ENCODE results near the gene HIP1.

DNA sequence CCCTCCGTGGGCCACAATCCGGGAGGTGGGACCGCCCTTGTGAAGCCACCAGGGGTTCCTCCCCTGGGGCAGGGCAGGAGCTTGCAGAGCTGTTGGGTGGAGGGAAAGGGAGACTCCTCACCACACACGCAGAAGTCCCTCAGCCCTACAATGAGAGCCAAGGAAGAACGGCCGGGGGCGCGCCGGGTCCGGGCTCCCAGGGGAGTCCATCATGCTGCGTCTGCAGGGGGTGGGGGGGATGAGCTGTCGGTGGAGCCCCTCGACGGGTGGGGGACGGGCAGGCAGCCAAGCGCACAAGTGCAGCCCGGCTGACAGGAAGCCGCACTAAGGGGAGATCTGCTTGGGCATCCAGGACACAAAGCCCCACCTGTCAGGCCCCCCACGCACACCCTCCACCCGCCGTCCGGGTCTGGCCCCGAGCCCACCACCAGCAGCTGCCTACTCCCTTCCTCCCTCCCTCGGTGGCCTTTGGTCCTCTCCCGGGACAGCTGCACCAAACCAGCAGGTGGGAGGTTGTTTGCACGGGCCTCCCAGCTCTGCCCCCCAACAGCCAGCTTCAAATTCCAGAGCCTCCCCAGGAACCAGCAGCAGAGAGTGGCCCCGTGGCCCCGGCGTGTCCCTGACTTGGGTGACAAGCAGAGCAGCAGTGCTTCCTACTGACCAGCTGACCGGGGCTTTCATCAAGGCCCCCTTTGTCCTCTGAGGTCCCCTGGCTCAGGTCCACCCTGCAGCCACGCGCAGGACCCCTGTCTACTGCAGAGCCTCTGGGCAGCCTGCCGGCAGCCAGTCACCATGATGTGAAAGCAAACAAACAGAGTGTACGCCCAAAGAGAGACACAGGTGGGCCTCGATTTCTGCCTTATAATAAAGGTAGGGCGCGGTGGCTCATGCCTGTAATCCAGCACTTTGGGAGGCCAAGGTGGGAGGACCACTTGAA lies 50.3 kb downstream of the HIP1 start:
- TF ChIP-seq CEBPB (IDR thresholded peaks at IDR 0.05; ENCODE audit: borderline replicate concordance, low read depth, low read length) (no peak), ARNT2 (CRISPR knock-in tag; IDR thresholded peaks at IDR 0.05; ENCODE audit: low read depth) (peak; percentile 87), SRSF4 (IDR thresholded peaks at IDR 0.05; ENCODE audit: low read depth, low read length, poor library complexity, severe bottlenecking) (no peak), ZKSCAN1 (IDR thresholded peaks at IDR 0.05; ENCODE audit: low read length) (no peak), SAP130 (CRISPR knock-in tag; IDR thresholded peaks at IDR 0.05; ENCODE audit: low read depth) (peak; percentile 89), ZEB1 (IDR thresholded peaks at IDR 0.05; ENCODE audit: insufficient replicate concordance, low read depth) (peak; percentile 87)
- TF ChIP-seq, protein P1, sequence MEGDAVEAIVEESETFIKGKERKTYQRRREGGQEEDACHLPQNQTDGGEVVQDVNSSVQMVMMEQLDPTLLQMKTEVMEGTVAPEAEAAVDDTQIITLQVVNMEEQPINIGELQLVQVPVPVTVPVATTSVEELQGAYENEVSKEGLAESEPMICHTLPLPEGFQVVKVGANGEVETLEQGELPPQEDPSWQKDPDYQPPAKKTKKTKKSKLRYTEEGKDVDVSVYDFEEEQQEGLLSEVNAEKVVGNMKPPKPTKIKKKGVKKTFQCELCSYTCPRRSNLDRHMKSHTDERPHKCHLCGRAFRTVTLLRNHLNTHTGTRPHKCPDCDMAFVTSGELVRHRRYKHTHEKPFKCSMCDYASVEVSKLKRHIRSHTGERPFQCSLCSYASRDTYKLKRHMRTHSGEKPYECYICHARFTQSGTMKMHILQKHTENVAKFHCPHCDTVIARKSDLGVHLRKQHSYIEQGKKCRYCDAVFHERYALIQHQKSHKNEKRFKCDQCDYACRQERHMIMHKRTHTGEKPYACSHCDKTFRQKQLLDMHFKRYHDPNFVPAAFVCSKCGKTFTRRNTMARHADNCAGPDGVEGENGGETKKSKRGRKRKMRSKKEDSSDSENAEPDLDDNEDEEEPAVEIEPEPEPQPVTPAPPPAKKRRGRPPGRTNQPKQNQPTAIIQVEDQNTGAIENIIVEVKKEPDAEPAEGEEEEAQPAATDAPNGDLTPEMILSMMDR (CRISPR knock-in tag; IDR thresholded peaks at IDR 0.05): peak; percentile 53; the same call in 1 of the 2 replicates
- TF ChIP-seq, protein P2, sequence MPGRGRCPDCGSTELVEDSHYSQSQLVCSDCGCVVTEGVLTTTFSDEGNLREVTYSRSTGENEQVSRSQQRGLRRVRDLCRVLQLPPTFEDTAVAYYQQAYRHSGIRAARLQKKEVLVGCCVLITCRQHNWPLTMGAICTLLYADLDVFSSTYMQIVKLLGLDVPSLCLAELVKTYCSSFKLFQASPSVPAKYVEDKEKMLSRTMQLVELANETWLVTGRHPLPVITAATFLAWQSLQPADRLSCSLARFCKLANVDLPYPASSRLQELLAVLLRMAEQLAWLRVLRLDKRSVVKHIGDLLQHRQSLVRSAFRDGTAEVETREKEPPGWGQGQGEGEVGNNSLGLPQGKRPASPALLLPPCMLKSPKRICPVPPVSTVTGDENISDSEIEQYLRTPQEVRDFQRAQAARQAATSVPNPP (CRISPR knock-in tag; IDR thresholded peaks at IDR 0.05): 0 out of 2 replicates have a peak, but pooled peaks have one; percentile 51

Measured in HepG2 (cell line).